Effector CD4-positive, alpha-beta T cell (primary cell): Measurements from ENCODE around the gene JPH3.
"Not testable (repeated sequence)": the region's sequence is repeated elsewhere in the genome, so short reads cannot be mapped to it uniquely, and the experiment has no call there.

Experiments used
- DNase-seq: peaks from one replicate; pipeline ENCODE4 v3.0.0-alpha.2; 2020

JPH3 gene

GRCh38 chr16:87657621-87658192, 55.4 kb downstream of the JPH3 start:
- no peak for DNase-seq

- DNase-seq: no peak
These were observed 56.4 kb downstream of the JPH3 start for GRCh38 chr16:87658564-87659225.

DNA sequence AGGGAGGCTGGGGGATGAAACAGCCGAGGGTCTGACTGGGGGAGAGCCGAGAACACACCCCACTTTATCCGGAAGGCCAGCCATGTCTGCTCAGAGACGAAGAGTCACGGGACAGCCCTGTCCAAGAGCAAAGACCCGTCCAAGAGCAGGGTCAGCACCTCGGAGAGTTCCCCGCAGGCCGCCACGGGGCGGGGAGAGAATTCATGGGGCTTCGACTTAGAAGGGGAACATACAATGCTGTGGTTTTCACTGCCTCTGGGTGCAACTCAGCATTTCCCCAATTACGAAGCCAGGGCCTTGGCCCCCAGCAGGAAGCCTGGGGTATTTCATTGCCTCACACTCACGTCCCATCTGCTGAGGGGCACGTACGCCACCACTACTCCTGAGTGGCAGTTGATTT, 59.3 kb downstream of the JPH3 start:
- DNase-seq: no peak

GRCh38 chr16:87662254-87663204, 60.2 kb downstream of the JPH3 start:
- no peak for DNase-seq

DNA sequence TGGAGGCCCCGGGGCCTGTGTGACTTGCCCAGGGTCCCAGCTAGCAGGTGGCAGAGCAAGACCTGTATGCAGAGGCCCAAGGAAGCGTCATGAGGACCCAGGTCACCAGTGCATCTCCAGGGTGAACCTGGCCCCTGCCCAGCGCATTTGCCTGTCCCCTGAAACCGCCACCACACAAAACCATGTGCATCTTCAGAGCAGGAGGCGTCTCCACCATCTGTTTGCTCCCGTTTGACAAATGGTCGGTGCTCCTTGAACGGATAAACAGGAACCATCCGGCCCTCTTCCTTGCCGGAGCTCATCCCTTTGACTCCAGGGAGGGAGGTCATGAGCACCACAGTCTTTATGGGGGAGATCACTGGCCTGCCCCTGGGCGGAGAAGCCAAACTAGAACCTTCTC, 62.5 kb downstream of the JPH3 start:
- DNase-seq: no peak

- DNase-seq: no peak
These were observed 62.9 kb downstream of the JPH3 start for GRCh38 chr16:87665193-87665592.

DNA sequence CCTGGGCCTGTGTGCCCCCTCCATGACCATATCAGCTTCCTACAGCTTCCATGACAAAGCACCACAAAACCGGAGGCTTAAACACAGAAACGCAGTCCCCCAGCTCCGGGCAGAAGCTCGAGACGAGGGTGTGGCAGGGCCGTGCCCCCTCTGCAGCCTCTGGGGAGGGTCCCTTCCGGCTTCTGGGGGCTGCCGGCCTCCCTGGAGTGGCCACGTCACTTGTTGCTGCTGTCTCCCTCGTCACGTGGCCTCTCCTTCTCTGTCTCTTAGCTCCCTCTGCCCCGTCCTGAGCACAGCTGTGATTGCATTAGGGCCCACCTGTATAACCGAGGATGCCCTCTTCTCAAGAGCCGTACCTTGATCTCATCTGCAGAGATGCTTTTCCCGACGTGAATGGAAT, 64.6 kb downstream of the JPH3 start:
- no peak for DNase-seq

DNA sequence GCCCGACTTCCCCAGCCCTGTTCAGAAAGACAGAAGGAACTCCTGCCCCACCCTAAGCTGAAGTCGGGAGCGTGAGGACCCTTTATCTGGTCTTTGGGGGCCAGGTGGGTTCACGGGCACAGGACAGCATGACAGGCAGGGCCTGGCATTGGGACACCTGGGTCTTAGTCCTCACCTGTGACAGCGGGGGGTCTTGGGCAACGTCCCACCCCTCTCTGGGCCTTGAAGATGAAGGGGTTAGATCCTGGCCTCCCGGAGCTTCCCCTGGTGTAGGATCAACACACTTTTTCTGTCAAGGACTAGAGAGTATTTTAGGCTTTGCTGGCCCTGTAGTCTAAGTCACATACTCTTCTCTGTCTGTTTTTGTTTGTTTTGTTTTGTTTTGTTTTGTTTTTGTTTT, 65.1 kb downstream of the JPH3 start:
- no peak for DNase-seq

DNA sequence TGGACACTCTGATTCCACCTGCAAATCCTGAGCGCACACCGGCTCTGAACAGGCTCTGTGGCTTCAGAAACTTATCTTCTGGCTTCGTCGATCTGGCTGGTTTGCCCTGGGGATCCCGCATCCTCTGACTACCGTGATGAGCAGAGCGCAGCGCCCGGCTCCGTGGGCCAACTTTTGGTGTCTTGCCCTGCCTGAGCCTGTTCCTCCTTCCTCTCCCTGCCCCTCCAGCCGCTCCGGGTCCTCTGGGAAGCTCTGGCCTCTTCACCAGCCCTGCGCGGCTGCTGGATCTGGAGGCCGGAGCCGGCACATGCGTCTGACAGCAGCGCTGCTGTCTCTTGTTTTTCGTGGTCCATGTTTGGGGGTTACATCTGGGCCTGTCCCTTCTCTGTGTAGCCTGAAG, 65.6 kb downstream of the JPH3 start:
- DNase-seq: no peak

DNA sequence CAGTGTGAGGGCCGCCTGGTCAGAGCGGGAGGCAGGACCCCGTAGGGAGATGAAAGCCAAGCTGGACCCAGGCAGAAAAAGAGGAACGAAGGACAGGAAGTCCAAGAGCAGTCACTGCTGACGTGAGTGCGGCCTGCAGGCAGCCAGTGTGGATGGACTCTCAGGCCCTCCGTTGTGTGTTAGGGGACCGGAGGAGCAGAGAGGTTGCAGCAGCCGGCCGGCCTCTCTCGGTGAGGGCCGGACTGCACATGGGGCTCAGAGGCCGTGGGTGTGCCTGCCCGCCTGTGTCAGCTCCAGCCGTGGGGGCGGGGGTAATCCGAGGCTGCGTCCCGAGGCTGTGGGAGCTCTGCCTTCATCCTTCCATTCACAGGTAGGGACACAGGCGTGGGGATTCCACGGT, 67.4 kb downstream of the JPH3 start:
- DNase-seq: no peak

GRCh38 chr16:87671221-87671620, 68.9 kb downstream of the JPH3 start:
- DNase-seq: no peak

DNA sequence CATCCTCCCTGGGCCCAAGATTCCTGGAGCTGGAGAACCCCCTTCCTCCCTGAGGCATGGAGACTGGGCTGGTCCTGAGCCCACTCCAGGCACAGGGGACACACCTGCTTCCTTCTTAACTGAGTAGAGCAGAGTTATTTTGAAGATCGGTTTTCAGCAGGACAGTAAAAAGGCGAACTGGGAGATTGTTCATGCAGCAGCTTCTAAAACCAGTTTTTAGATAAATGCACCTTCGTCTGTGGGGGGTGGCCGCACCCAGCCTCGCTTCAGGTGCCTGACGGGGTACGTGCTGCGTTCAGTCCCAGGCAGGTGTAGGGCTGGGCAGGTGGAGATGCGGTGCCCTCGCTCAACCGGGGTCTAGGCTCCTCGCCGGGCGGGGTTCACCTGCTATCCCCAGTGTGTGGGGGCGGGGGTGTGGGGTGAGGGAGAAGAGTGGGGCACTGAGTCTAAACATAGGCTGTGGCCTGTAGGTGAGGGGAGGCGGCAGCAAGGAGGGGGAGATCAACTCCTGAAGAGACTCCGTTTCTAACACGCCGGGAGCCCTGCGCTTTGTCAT, 69.5 kb downstream of the JPH3 start:
- DNase-seq: no peak

DNA sequence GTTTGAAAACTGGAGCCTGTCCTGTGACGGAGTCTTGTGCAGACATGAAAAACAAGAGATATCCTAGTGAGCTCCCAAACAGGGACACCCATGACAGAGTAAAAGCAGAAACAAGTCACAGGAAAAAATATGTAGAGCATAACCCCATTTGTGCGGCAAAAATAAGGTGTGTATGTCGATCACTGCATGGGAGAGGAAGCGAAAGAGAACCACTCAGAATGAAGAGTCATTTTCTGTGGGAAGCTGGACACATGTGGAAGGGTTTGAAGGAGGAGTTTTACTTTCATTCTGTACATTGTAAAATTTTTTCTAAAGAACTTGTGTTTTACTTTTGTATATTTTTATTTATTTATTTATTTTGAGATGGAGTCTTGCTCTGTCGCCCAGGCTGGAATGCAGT, 72.1 kb downstream of the JPH3 start:
- DNase-seq: no peak

- no peak for DNase-seq
These were observed 72.9 kb downstream of the JPH3 start for GRCh38 chr16:87675111-87675719.

GRCh38 chr16:87677830-87678229, 75.5 kb downstream of the JPH3 start:
- DNase-seq: no peak

GRCh38 chr16:87678618-87679017, 76.3 kb downstream of the JPH3 start:
- DNase-seq: no peak

GRCh38 chr16:87679593-87680271, 77.4 kb downstream of the JPH3 start:
- DNase-seq: no peak

DNA sequence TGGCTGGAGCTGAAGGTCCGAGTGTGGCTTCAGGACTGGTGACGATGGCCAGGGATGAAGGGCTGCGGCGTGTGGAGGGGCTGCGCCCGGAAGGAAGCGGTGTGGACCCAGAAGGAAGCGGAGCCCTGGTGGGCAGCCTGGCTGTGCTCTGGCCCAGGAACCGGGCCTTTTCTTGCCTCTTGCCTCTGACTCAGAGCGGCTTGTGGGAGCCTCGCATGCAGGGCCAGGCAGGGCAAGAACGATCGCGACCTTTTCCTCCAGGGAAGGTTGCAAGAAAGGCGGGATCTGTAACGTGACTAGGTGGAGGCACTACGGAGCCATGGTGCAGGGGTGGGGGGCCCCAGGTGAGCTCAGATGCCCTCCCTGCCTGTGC, 78.0 kb downstream of the JPH3 start:
- no peak for DNase-seq

DNA sequence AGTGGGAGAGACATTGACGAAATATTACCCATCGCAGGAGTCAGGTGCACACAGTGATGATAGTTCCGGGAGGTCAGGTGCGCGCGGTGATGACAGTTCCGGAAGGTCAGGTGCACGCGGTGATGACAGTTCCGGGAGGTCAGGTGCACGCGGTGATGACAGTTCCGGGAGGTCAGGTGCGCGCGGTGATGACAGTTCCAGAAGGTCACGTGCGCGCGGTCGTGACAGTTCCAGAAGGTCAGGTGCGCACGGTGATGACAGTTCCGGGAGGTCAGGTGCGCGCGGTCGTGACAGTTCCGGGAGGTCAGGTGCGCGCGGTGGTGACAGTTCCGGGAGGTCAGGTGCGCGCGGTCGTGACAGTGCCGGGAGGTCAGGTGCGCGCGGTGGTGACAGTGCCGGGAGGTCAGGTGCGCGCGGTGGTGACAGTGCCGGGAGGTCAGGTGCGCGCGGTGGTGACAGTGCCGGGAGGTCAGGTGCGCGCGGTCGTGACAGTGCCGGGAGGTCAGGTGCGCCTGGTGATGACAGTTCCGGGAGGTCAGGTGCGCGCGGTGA, 78.8 kb downstream of the JPH3 start:
- DNase-seq: not testable (repeated sequence)

DNA sequence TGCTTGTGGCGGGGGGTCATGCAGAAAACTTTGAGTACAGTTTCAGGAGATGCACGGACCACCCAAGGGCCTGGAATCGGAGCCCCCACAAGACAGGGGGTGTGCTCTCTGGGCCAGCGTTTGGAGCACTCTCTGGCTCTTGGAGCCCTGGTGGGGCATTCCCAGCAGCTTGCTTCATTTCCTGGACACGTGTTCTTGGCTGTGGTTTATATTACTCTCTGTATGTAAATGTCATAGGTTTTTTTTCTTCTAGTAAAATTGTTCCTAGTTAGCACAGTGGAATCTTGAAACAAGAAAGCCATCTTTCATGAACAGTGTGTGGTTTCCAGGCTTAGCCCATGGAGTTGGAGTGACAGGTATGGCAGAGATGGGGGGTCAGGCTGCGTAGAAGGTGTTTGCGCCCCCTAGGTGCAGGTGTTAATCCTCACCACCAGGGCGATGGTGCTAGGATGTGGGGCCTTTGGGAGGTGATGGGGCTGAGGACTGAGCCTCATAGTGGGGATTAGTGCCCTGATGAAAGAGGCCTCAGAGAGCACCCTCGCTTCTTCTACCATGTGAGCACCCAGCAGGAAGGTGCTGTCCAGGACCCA, 79.8 kb downstream of the JPH3 start:
- DNase-seq: no peak

- DNase-seq: no peak
These were observed 80.6 kb downstream of the JPH3 start for GRCh38 chr16:87682852-87683399.
